ENCODE results near the gene RAD23B.

DNA sequence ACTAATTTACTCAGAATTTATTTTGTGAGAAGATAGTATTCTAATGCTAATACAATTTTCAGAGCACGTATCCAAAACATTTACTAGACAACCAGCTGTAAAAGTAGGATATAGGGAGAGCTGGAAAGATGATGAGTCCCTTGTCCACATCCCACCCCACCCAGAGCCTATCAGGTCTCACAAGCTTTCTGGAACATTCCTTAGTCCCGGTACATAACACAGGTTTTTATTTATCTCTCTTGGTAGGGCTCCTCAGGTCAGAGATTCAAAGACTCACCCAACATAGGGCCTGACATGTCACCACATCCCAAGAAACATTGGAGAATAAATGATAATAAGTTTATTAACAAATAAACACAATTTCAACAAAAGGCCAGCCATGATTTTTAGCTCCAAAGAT is 13.8 kb upstream of the RAD23B start:
- TF ChIP-seq, protein P1, sequence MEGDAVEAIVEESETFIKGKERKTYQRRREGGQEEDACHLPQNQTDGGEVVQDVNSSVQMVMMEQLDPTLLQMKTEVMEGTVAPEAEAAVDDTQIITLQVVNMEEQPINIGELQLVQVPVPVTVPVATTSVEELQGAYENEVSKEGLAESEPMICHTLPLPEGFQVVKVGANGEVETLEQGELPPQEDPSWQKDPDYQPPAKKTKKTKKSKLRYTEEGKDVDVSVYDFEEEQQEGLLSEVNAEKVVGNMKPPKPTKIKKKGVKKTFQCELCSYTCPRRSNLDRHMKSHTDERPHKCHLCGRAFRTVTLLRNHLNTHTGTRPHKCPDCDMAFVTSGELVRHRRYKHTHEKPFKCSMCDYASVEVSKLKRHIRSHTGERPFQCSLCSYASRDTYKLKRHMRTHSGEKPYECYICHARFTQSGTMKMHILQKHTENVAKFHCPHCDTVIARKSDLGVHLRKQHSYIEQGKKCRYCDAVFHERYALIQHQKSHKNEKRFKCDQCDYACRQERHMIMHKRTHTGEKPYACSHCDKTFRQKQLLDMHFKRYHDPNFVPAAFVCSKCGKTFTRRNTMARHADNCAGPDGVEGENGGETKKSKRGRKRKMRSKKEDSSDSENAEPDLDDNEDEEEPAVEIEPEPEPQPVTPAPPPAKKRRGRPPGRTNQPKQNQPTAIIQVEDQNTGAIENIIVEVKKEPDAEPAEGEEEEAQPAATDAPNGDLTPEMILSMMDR (IDR thresholded peaks at IDR 0.05): no peak
- TF ChIP-seq POLR2A (IDR thresholded peaks at IDR 0.05): no peak
- TF ChIP-seq EP300 (IDR thresholded peaks at IDR 0.05): no peak

Data from tibial nerve (tissue), 4 donors.